ENCODE results near the gene TSACC.
"Not testable (repeated sequence)": the region's sequence is repeated elsewhere in the genome, so short reads cannot be mapped to it uniquely, and the experiment has no call there.

The TSACC gene

DNA sequence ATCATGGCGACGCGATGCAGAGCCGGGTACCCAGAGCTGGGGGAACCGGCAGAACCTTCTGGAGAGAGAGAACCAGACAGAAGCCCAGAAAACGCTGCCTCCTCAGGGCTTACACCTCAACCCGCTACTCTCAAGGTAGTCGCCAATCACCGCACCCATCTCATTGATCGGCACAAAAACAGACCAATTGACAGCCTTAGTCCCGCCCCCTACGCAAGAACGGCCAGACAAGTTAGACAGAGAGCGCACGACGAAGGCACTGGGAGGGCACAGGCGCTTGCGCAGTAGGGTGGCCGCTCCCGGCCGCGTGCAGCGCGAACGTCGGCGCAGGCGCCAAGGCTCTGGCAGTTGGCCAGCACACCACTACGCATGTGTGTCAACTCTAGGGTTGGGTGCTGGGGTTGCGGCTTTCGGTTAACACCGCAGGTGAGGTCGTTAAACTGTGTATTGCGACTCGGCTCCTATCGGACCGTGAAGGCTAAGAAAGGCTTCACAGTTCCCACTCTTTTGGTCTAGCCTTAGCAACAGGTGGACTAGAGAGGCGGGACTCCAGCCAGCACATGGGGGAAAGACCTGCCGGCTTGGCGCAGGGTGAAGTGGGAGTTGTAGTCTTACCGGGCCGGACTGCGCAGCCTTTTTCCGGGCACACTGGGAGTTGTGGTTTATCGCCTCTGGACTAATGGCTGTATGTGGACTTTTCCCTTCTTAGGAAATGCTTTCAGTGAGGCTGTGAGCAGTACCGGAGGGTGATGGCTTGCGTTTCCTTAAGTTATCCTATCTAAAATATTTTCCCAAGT is at the start of gene TSACC, which contains the start of gene CCT3:
TSACC (plus strand) TSS at position 347 of the 797 bp plus-strand sequence. CDS start 1,232 bp downstream, outside the sequence.
CCT3 (minus strand) TSS at position 113 of the 797 bp plus-strand sequence; CDS start at position 5, 108 bp downstream.
- DNase-seq (ENCODE audit: low spot score): peak; percentile 100

DNA sequence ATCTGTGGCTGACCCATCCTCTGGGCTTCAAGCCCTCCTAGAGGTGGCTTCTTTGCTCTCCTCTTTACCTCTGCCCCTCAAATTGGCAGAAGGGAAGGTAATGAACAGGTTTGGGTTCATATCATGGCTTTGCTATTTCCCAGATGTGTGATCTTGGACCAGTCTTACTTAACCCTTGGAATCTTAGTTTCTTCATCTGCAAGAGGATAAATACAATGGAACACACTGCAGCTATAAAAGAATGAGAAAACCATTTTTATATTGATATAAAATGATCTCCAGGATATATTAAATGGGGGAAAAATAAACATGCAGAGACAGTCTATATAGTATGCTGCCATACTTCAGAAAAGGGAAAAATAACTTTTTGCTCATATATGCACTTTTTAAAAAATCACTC is 48.5 kb upstream of the TSACC start:
- no peak for DNase-seq (ENCODE audit: low spot score)

DNA sequence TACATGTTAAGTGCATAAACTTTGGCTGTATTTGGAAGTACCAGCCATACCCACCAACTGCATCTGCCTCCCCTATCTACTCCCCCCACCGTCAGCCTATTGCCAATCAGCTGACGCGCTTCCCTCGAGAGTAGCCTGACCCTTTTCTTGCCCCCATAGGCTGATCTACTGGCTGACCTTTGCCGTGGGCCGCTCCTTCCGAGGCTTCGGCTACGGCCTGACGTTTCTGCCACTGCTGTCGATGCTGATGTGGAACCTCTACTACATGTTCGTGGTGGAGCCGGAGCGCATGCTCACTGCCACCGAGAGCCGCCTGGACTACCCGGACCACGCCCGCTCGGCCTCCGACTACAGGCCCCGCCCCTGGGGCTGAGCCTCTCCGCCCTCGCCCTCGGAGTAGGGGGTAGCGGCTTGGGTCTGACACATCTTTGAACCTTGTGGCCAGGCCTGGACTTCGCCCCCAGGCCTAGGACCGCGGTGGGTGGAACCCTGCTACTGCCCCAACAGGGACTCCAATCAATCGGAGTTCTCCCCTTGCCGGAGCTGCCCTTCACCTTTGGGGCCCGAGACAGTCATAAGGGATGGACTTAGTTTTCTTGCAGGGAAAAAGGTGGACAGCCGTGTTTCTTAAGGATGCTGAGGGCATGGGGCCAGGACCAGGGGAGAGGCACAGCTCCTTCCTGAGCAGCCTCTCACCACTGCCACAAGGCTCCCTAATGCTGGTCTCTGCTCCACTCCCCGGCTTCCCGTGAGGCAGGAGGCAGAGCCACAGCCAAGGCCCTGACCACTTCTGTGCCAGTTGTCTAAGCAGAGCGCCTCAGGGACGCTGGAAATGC is 46.9 kb upstream of the TSACC start:
- DNase-seq (ENCODE audit: low spot score): peak; percentile 86

DNA sequence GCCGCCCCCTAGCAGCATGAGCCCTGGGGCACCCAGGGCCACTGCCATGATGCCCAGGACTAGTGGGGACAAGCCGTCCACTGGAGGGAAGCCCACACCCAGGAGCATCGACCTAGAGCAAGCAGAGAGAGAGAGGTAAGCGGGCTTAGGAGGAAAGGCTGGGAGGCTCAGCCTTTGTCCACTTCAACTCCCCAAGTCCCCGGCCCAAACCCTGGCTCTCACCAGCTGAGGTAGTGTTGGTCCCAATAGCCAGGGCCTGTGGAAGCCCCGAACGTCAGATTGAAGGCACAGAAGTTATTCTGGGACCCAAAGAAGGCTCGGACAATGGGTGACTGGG is 45.3 kb upstream of the TSACC start:
- DNase-seq (ENCODE audit: low spot score): no peak

DNA sequence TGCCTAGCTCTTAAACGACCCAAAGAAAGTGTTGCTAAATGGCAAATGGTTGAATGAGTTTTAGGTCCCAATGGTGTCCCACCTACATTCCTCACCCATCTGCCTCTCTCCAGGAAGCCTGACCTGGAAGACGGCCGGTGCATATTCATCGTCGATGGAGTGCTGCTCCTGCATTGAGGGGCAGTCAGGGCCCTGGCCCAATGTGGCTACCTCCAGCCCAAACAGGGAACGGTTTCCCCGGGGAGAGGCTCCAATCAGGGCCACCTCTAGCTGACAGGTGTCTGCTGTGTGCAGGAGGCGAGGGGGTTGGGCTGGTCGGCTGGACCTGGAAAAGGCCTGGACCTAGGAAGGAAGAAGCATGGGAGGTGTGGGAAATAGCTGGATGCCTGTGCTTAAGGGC is 44.4 kb upstream of the TSACC start:
- no peak for DNase-seq (ENCODE audit: low spot score)

DNA sequence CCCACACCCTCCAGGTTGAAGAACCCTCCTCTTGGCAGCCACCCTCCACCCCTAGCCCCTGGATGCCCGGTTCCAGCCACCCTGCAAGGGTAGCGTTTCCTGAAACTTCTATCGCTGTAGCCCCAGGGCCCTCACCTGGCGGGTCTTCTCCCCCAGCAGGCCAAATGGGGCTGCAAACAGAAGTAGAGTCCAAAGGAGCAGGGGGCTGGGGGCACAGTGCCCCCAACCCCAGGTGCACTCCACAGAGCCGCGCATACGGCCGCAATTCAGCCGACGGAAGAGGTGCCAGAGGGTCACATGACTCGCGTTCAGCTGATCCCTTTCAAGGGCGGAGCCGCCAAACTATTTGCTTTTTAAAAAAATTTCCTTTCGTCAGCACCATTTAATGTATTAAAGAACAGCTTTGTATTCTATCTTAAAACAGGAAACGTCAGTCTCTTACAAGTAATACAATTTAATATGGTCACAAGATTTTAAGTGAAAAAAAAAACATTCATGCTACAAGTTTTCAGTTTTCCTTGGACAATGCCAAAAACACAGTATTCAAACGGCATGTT is 42.9 kb upstream of the TSACC start, which contains the start of gene GLMP:
GLMP (minus strand) TSS at position 289 of the 557 bp plus-strand sequence; CDS start at position 255, 34 bp downstream.
- peak; percentile 72 for DNase-seq (ENCODE audit: low spot score)

DNA sequence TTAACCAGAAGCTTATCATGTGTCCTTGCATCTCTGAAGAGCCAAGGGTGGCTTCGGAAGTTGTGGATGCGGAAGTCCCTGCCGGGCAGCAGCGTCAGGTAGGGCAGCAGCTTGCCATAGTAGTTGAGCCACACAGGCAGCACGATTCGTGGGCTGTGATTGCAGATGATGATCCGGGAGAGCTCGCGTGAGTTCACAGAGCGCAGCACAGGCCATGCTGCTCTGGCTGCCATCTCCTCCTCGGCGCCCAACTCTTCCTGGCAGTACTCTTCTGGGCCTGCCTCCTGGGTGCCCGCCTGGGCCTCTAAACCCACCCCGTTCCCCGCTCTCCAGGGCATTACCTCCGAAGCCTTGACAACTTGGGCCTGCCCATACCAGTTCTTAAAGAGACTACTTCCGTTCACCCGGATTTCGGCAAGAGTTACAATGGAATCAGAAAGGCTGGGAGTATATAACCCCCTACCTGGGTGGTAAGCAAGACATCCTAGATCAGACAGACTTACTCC is 39.4 kb upstream of the TSACC start, which contains the start of gene VHLL:
VHLL (minus strand) TSS at position 456 of the 506 bp plus-strand sequence; CDS start at position 338, 118 bp downstream.
- no peak for DNase-seq (ENCODE audit: low spot score)

DNA sequence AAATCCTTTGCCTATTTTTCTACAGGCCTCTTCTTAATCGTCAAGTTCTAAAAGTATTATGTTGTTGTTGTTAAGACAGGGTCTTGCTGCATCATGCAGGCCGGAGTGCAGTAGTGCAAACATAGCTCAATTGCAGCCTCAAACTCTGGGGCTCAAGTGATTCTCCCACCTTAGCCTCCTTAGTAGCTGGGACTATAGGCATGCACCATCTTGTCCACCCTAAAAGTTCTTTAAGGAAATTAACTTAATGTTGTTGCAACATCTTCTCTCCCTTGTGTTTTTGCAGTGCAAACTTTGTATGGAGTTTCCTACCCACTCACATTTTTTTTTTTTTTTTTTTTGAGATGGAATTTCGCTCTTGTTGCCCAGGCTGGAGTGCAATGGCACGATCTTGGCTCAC is 35.1 kb upstream of the TSACC start:
- no peak for DNase-seq (ENCODE audit: low spot score)

DNA sequence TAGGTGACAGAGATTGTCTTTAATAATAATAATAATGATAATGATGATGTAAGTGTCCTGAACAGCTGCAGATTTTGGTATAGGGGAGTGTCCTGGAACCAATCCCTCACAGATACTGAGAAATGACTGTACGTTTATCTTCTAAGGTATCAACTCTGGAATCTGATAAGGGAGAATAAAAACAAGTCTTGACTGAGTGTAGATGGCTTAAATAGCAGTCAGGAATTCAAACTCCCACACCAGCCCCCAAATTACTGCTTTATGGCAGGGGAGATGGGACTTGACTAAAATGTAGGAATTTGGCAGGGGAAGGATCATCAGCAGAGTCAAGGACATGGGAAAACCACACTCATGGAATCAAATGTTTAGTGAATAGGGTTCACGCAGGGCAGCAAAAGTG is 33.1 kb upstream of the TSACC start:
- no peak for DNase-seq (ENCODE audit: low spot score)

DNA sequence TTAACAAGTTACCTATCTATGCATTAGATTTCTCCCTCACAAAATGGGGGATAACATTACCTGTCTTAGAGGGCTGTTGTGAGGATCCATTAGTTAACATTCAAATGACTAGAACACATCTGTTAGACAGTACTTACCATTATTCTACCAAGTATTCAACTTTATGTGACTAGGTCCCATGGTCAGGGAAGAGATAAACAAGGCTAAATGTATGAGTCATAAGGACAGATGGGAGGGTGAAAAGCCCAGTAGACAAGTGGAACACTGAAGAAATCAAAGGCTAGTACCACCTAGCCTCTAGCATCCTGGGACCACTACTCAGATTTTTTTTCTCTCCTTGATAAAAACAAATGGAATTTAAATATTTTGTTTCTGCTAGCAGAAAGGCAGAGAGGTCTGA is 30.2 kb upstream of the TSACC start:
- no peak for DNase-seq (ENCODE audit: low spot score)

DNA sequence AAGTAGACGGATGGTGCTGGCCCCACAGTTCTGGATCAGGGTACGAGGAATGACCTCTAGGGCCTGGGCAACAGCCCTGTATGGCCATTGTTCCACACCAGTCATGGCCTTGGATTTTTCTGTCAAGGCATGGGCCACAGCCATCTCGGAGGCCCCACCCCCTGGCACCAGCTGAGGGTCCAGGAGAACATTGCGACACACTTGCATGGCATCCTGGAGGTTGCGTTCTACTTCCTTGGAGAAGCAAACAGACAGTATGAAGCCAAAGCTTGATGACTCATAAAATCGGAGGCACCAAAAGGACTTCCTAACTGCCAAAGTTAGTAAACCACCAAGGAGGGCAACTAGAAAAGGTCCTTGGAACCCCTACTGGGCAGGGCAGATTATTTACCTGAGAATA is 27.4 kb upstream of the TSACC start:
- no peak for DNase-seq (ENCODE audit: low spot score)

DNA sequence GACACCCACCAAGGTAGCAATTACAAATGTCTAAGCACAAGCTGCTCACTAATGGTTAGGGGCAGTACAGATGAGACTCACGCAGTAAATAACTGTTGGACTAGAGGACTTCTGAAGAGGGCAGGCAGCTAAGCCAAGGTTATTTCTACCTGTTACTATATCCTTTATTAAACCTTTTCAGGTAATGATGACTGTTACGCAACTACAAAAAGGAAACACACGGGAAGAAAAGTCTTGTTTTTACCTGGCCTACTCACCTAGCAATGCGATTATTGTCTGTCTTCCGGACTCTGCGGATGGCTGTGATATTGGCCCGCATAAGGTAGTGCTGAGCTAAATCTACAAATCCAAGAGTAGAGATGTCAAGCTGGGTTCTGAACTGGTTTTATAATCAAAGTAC is 21.4 kb upstream of the TSACC start:
- DNase-seq (ENCODE audit: low spot score): no peak

DNA sequence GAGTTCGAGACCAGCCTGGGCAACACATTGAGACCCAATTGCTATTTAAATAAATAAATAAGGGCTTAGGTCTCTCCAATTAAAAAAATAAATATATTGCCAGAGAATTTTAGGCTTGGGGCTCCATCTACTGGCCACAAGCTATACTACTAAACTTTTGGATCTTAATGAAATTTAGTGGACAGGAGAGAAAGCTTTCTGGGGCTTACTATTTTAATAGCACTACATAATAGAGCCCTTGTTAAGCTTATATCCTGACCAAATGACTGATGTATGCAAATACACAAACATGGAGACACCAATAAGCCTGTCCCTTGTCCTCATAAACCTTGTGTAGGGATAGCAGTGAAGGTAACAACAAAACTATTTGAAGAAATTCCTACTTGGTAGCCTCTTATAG is 18.7 kb upstream of the TSACC start:
- DNase-seq (ENCODE audit: low spot score): no peak

DNA sequence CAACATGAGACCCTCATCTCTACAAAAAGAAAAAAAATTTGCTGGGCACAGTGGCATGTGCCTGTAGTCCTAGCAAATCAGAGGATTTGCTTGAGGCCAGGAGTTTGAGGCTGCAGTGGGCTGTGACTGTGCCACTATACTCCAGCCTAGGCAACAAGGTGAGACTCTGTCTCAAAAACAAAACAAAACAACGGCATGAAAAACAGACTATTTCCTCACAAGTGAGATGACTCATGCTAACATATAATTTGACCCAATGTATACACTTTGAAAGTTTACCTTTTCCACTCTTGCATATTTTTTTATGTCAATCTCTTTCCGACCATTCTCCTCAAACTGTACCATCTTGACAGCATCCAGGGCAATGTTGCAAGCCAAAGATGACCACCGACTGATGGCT is 17.8 kb upstream of the TSACC start:
- DNase-seq (ENCODE audit: low spot score): no peak

DNA sequence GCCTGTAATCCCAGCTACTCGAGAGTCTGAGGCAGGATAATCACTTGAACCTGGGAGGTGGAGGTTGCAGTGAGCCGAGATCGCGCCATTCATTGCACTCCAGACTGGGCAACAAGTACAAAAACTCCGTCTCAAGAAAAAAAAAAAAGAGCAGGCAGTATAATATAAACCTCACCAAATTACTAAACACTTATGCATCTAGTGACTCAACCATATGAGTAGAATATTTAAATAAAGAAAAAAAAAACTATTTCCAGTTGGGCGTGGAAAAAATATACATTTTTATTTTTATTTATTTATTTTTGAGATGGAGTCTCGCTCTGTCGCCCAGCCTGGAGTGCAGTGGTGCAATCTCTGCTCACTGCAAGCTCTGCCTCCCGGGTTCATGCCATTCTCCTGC is 15.1 kb upstream of the TSACC start:
- not testable (repeated sequence) for DNase-seq (ENCODE audit: low spot score)

DNA sequence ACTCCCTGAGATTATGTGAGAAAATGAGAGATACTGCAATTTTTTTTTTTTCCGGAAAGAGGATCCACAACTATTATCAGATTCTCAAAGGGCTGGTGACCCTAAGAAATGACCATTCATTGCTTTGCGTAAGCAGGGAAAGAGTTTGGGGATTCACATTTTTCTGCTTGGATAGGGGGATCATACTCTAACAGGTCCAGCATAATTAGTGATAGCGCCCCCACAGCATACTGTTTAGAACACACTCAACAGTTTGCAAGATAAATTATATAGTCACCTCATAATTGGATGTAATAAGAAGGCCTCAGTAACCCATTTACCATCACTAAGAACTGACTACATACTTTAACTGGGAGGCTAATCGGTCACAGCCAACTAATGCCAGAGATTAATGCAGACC is 2.1 kb upstream of the TSACC start:
- DNase-seq (ENCODE audit: low spot score): no peak

DNA sequence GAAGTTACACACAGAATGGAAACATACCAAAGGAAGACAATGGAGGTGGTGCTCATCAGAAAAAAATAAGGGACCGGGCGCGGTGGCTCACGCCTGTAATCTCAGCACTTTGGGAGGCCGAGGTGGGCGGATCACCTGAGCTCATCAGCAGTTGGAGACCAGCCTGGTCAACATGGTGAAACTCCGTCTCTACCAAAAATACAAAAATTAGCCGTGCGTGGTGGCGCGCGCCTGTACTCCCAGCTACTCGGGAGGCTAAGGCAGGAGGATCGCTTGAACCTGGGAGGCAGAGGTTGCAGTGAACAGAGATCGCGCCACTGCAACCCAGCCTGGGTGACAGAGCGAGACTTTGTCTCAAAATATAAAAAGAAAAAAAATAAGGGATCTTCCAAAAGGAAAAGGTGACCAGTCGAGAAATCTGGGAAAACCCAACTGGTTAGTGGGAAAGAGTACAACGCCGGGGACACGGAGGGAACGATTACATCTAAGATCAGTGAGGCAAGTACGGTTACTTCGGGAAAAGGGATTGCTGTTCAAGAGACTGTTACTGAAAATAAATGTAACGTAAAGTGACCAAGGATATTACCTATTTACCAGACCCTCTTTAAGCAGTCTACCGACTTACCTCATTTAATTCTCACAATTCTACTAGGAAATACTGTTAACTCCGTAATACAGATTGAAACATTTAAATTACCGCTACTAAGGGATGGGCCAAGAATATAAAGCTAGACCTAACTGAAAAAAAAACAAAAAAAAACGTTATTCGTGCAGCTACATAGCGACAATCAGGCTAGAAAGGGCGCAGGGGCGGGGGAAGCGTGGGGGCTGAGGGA is 1.1 kb upstream of the TSACC start:
- DNase-seq (ENCODE audit: low spot score): no peak

DNA sequence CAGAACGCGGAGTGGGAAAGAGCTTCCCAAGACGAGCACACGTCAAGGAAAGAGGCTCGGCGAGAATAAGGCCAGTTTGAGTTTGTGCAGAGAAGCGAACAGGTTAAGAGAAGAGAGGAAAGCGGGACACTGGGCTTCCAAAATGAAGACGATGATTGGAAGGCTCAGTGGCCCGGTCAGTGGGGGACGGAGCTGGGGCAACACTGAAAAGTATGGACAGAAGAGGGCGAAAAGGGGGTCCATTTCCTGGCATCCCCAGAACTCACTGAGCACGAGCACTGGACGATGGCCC is 492 bp upstream of the TSACC start:
- no peak for DNase-seq (ENCODE audit: low spot score)

DNA sequence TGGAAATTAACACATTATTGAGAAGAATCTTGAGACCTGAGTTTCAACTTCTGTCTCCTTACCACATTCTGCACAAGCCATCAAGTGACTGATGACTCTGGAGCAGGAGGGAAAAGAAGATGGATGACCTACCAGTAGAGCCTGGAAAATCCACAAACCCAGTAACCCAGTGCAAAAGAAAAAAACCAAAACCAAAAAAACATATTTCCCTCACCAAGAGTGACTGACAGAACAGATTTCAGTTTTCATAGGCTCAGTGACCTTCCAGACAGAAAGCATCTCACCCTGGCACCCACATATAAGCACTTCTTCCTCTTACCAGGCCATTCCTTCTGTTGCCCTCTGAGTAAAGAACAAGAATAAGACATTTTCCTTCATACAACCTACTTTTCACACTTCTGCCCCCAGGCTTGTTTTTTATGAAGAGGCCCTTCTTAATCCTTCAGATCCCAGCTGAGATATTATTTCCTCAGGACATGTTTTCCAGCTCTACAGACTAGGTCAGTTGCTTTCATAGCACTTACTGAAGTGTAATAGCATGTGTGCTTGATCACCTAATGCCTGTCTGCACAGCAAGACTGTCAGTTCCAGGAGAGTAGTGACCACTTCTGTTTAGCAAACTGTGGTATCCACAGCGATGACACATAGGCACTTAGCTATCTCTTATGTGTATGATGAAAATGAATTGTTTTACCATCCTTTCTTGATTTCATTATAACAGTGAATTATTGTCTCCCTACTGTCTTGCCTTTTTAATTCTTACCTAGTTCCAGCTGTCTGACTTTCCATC is 4.0 kb downstream of the TSACC start:
- peak; percentile 1 for DNase-seq (ENCODE audit: low spot score)

DNA sequence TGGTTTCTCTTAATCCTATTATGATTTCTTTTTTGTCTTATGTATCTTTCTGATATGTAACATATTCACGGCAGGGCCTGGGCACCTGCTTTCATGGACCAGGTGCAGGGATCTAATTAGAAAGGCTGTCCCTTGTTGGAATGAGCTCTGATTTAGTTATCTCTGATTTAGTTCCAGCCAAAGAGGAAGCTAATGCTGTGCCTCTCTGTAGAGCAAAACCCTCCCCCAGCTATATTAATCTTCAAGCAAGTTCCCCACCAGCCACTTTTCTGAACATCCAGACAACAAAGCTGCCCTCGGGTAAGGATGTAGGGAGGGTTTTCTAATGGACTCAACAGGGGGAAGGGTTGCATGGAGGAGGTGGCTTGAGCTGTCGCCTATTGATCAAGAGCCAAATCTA is 6.1 kb downstream of the TSACC start:
- DNase-seq (ENCODE audit: low spot score): no peak

DNA sequence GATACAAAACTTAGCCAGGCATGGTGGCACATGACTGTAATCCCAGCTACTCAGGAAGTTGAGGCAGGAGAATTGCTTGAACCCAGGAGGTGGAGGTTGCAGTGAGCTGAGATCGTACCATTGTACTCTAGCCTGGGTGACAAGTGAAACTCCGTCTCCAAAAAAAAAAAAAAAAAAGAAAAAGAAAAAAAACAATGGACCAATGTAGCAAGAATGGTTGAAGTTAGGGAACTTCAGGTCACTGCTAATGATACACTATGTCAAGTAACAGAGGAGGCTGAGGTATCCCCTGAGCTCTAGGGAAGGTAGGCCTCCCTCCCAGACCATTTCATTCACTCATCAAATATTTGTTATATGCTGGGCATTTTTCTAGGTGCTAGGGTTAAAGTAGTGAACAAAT is 7.7 kb downstream of the TSACC start:
- DNase-seq (ENCODE audit: low spot score): not testable (repeated sequence)

Measured in left forelimb (tissue), 1 donor.